ENCODE measurements around the gene JARID2. TPM values are rescaled to one million over a fixed set of nuclear protein-coding genes. Genes with fewer than 3 reads are reported as not detected.

The JARID2 gene
- total and polyA plus RNA-seq, 9 of the 15 experiments (the other 6 are each of a cell fraction or from before 2014, with no cell fraction given), result 5.0 to 29.0 (median 15.6) TPM

DNA sequence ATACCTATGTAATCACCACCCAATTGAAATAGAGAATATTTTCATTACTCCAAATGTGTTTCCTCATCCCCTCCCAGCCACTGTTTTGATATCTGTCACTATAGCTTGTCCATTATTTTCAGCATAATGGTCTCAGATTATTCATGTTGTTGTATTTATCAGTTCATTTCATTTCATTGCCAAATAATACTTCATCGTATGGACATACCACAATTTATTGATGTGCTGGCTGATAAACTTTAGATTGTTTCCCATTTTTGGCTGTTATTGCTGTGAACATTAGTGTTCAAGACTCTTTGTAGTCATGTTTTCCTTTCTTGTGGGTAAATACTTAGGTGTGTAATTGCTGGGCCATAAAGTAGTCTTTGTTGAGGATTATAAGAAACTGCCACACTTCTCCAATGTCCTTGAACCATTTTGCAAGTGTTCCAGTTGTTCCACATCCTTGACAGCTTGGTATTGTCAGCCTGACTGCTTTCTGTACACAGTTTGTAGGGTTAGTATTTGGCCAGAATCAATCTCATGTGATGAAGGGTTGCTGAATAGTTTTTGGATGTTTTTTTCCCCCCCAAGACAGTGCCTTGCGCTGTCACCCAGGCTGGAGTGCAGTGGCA lies 44.3 kb downstream of the JARID2 start:
- TF ChIP-seq PYGO2 (tag; IDR thresholded peaks at IDR 0.05) (no peak), SMARCA4 (IDR thresholded peaks at IDR 0.05) (no peak), SMARCA5 (IDR thresholded peaks at IDR 0.05) (0 out of 2 replicates have a peak, but pooled peaks have one; percentile 5), JUND (IDR thresholded peaks at IDR 0.05; ENCODE audit: borderline replicate concordance, low read depth, low read length) (no peak), JUND (tag; IDR thresholded peaks at IDR 0.05; ENCODE audit: borderline replicate concordance, low read depth, low read length) (no peak)
- TF ChIP-seq, protein P1, sequence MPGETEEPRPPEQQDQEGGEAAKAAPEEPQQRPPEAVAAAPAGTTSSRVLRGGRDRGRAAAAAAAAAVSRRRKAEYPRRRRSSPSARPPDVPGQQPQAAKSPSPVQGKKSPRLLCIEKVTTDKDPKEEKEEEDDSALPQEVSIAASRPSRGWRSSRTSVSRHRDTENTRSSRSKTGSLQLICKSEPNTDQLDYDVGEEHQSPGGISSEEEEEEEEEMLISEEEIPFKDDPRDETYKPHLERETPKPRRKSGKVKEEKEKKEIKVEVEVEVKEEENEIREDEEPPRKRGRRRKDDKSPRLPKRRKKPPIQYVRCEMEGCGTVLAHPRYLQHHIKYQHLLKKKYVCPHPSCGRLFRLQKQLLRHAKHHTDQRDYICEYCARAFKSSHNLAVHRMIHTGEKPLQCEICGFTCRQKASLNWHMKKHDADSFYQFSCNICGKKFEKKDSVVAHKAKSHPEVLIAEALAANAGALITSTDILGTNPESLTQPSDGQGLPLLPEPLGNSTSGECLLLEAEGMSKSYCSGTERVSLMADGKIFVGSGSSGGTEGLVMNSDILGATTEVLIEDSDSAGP (CRISPR knock-in tag; IDR thresholded peaks at IDR 0.05), result no peak
- TF ChIP-seq, protein P2, sequence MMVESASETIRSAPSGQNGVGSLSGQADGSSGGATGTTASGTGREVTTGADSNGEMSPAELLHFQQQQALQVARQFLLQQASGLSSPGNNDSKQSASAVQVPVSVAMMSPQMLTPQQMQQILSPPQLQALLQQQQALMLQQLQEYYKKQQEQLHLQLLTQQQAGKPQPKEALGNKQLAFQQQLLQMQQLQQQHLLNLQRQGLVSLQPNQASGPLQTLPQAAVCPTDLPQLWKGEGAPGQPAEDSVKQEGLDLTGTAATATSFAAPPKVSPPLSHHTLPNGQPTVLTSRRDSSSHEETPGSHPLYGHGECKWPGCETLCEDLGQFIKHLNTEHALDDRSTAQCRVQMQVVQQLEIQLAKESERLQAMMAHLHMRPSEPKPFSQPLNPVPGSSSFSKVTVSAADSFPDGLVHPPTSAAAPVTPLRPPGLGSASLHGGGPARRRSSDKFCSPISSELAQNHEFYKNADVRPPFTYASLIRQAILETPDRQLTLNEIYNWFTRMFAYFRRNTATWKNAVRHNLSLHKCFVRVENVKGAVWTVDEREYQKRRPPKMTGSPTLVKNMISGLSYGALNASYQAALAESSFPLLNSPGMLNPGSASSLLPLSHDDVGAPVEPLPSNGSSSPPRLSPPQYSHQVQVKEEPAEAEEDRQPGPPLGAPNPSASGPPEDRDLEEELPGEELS (CRISPR knock-in tag; IDR thresholded peaks at IDR 0.05; ENCODE audit: borderline replicate concordance), result no peak
- in situ Hi-C loops (cut with MboI), result no loop called here
- FAIRE-seq (no peak), DNase-seq (ENCODE audit: extremely low read depth in 1 of 4, low spot score in 3 of 4) (no peak), ATAC-seq (no peak)
- H3K36me3 ChIP-seq (ENCODE audit: control insufficient read depth, insufficient read depth, low read length), result no peaks in the 10 kb centered on the region
- ChIA-PET POLR2A (interaction anchor here (1.0 to 3.9 kb wide), 4 partner anchors 9 to 41 kb away, joined by 3 to 34 read pairs (median 4); no protein-coding TSS in a partner anchor), CTCF (ENCODE audit: low intra/inter-chr PET ratio) (no interaction called here)
- no peak overlapping the region for H3K4me3 ChIP-seq
- 78% methylated on average over 2 of the region's 2 CpGs for WGBS (ENCODE audit: insufficient coverage, low coverage, missing lambda C conversion rate)
- H4K20me1 ChIP-seq (replicated peaks; ENCODE audit: control insufficient read depth, insufficient read depth, low read length), result peaks cover 28% of the 10 kb centered on the region
- no peak overlapping the region for H2AFZ ChIP-seq (ENCODE audit: low read depth, low read length)
- peaks cover 18 to 29% of the 10 kb centered on the region in 2 experiments; a peak in 4 of 5 replicates for H3K4me1 ChIP-seq (replicated peaks in 1 of 2; ENCODE audit: control insufficient read depth in 2 of 2, insufficient read depth in 2 of 2, low read length in 2 of 2)
- H3K79me2 ChIP-seq (ENCODE audit: control insufficient read depth, insufficient read depth, low read length), result peaks cover 91% of the 10 kb centered on the region
- BruUV-seq (replicated peaks), result no TSS peak
- intact Hi-C loops (cut with micrococcal nuclease), result no loop called here
- H3K9me1 ChIP-seq (ENCODE audit: control insufficient read depth, insufficient read depth, low read length), result no peaks in the 10 kb centered on the region
- no peak overlapping the region for H3K4me2 ChIP-seq (ENCODE audit: insufficient read depth, low read length)
- no peak overlapping the region for H3K27ac ChIP-seq (ENCODE audit: extremely low read depth, low read depth, low read length)
- no peaks in the 10 kb centered on the region for H3K27me3 ChIP-seq (ENCODE audit: control insufficient read depth in 2 of 2, insufficient read depth in 2 of 2, low read length in 2 of 2)
- no peaks in the 10 kb centered on the region for H3K9me3 ChIP-seq (replicated peaks; ENCODE audit: control insufficient read depth, insufficient read depth, low read depth, low read length)
- no peak overlapping the region for H3K9ac ChIP-seq (ENCODE audit: insufficient read depth in 1 of 2, low read depth in 2 of 2, low read length in 2 of 2)

Measured in K562 (cell line).